ENCODE results near the gene TRA2B. TPM values are rescaled to one million over a fixed set of nuclear protein-coding genes. Genes with fewer than 3 reads are reported as not detected.
A peak's percentile ranks its signal among the peaks of the same experiment; 100 is the strongest.

TRA2B gene
- total RNA-seq, 3 donors from 2014 or later: 77.0 to 121 (median 92.0) TPM

- Histone ChIP-seq H3K4me1 (ENCODE audit: low read depth) (no peaks in the 10 kb centered on the region), H3K4me3 (no peak overlapping the region), H3K9me3 (no peaks in the 10 kb centered on the region), H3K36me3 (ENCODE audit: low read depth) (no peaks in the 10 kb centered on the region)
- TF ChIP-seq, protein P1, sequence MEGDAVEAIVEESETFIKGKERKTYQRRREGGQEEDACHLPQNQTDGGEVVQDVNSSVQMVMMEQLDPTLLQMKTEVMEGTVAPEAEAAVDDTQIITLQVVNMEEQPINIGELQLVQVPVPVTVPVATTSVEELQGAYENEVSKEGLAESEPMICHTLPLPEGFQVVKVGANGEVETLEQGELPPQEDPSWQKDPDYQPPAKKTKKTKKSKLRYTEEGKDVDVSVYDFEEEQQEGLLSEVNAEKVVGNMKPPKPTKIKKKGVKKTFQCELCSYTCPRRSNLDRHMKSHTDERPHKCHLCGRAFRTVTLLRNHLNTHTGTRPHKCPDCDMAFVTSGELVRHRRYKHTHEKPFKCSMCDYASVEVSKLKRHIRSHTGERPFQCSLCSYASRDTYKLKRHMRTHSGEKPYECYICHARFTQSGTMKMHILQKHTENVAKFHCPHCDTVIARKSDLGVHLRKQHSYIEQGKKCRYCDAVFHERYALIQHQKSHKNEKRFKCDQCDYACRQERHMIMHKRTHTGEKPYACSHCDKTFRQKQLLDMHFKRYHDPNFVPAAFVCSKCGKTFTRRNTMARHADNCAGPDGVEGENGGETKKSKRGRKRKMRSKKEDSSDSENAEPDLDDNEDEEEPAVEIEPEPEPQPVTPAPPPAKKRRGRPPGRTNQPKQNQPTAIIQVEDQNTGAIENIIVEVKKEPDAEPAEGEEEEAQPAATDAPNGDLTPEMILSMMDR (IDR thresholded peaks at IDR 0.05): no peak
- no peak for DNase-seq
- intact Hi-C loops (cut with DNase I, micrococcal nuclease): no loop called here
- ATAC-seq: peak; percentile 77
Measured at GRCh38 chr3:185900228-185900627, 37.6 kb downstream of the TRA2B start.

DNA sequence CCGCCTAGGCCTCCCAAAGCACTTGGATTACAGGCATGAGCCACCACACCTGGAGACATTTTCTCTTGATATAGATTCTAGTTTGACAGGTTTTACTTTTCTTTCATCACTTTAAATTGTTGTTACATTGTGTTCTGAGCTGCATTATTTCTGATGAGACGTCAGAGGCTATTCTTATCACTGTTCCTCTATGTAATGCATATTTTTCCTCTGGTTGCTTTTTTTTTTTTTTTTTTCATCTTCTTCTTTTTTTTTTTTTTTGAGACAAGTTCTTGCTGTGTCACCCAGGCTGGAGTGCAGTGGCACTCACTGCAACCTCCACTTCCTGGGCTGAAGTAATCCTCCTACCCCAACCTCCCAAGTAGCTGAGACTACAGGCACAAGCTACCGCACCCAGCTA is 41.2 kb downstream of the TRA2B start:
- DNase-seq (no peak), ATAC-seq (no peak)
- intact Hi-C loops (cut with DNase I, micrococcal nuclease): no loop called here
- Histone ChIP-seq H3K4me1 (ENCODE audit: low read depth) (no peaks in the 10 kb centered on the region), H3K9me3 (no peaks in the 10 kb centered on the region), H3K4me3 (no peak overlapping the region), H3K36me3 (ENCODE audit: low read depth) (no peaks in the 10 kb centered on the region)
- TF ChIP-seq, protein P1 (IDR thresholded peaks at IDR 0.05): no peak

- TF ChIP-seq, protein P1 (IDR thresholded peaks at IDR 0.05): no peak
- ATAC-seq: no peak
Measured at GRCh38 chr3:185887066-185887465, 50.7 kb downstream of the TRA2B start.

GRCh38 chr3:185884641-185885040 is 53.2 kb downstream of the TRA2B start:
- no peak for ATAC-seq
- H3K9me3 ChIP-seq: no peaks in the 10 kb centered on the region
- H3K4me3 ChIP-seq: no peak overlapping the region
- TF ChIP-seq, protein P1 (IDR thresholded peaks at IDR 0.05): no peak
- H3K36me3 ChIP-seq (ENCODE audit: low read depth): no peaks in the 10 kb centered on the region
- intact Hi-C loops (cut with DNase I, micrococcal nuclease): no loop called here
- DNase-seq: no peak
- no peaks in the 10 kb centered on the region for H3K4me1 ChIP-seq (ENCODE audit: low read depth)

More at GRCh38 chr3:185887066-185887465, 50.7 kb downstream of the TRA2B start:
- no peak for DNase-seq
- Histone ChIP-seq H3K4me3 (no peak overlapping the region), H3K36me3 (ENCODE audit: low read depth) (no peaks in the 10 kb centered on the region), H3K9me3 (no peaks in the 10 kb centered on the region), H3K4me1 (ENCODE audit: low read depth) (no peaks in the 10 kb centered on the region)
- intact Hi-C loops (cut with DNase I, micrococcal nuclease): no loop called here

DNA sequence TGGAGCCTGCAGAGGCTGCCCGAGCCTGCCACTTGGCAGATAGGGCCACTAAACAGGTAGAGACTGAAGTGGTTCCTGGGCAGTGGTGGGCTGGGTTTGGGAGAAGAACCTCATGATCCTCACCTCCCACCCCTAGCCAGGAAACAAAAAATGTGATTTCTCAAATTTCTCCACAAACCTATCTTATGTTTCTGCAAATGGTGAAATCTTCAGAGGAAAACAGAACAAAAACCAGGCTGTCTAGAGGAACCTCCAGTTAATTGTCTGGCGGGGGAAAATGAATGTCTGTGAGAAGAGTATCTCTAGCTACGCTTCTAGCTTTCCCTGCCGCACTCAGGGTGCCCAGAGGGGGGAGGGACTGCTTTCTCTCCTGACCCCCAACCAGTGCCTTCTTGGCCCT is 55.9 kb downstream of the TRA2B start:
- intact Hi-C loops (cut with DNase I, micrococcal nuclease): no loop called here
- Histone ChIP-seq H3K4me3 (no peak overlapping the region), H3K36me3 (ENCODE audit: low read depth) (no peaks in the 10 kb centered on the region), H3K4me1 (ENCODE audit: low read depth) (no peaks in the 10 kb centered on the region), H3K9me3 (no peaks in the 10 kb centered on the region)
- TF ChIP-seq, protein P1 (IDR thresholded peaks at IDR 0.05): no peak
- no peak for DNase-seq
- no peak for ATAC-seq

GRCh38 chr3:185880600-185880999 is 57.2 kb downstream of the TRA2B start:
- Histone ChIP-seq H3K9me3 (no peaks in the 10 kb centered on the region), H3K36me3 (ENCODE audit: low read depth) (no peaks in the 10 kb centered on the region), H3K4me3 (no peak overlapping the region), H3K4me1 (ENCODE audit: low read depth) (no peaks in the 10 kb centered on the region)
- TF ChIP-seq, protein P1 (IDR thresholded peaks at IDR 0.05): no peak
- intact Hi-C loops (cut with DNase I, micrococcal nuclease): no loop called here
- no peak for DNase-seq
- no peak for ATAC-seq

Data from mucosa of descending colon (tissue), 3 donors.